ENCODE data around the gene LCMT1.

LCMT1 gene

GRCh38 chr16:25094596-25094995, 16.9 kb upstream of the LCMT1 start:
- Histone ChIP-seq H3K4me1 (ENCODE audit: control insufficient read depth, insufficient read depth, low read length) (no peaks in the 10 kb centered on the region), H3K27ac (ENCODE audit: low read length) (no peak overlapping the region), H3K9me3 (ENCODE audit: control insufficient read depth in 2 of 2, low read length in 2 of 2) (no peaks in the 10 kb centered on the region), H3K27me3 (ENCODE audit: control insufficient read depth in 1 of 2, insufficient read depth in 2 of 2, low read length in 2 of 2) (no peaks in the 10 kb centered on the region), H3K36me3 (ENCODE audit: control insufficient read depth in 2 of 2, insufficient read depth in 2 of 2, low read length in 2 of 2) (no peaks in the 10 kb centered on the region), H3K9ac (ENCODE audit: low read length in 2 of 2) (no peak overlapping the region), H3K4me3 (ENCODE audit: low read length in 2 of 2) (no peak overlapping the region)

- Histone ChIP-seq H3K4me1 (ENCODE audit: control insufficient read depth, insufficient read depth, low read length) (no peaks in the 10 kb centered on the region), H3K27me3 (ENCODE audit: control insufficient read depth in 1 of 2, insufficient read depth in 2 of 2, low read length in 2 of 2) (no peaks in the 10 kb centered on the region), H3K4me3 (ENCODE audit: low read length in 2 of 2) (no peak overlapping the region), H3K27ac (ENCODE audit: low read length) (no peak overlapping the region), H3K9me3 (ENCODE audit: control insufficient read depth in 2 of 2, low read length in 2 of 2) (no peaks in the 10 kb centered on the region), H3K36me3 (ENCODE audit: control insufficient read depth in 2 of 2, insufficient read depth in 2 of 2, low read length in 2 of 2) (no peaks in the 10 kb centered on the region), H3K9ac (ENCODE audit: low read length in 2 of 2) (no peak overlapping the region)
Measured at GRCh38 chr16:25095636-25096035, 15.9 kb upstream of the LCMT1 start.

- no peaks in the 10 kb centered on the region for H3K27me3 ChIP-seq (ENCODE audit: control insufficient read depth in 1 of 2, insufficient read depth in 2 of 2, low read length in 2 of 2)
- no peaks in the 10 kb centered on the region for H3K36me3 ChIP-seq (ENCODE audit: control insufficient read depth in 2 of 2, insufficient read depth in 2 of 2, low read length in 2 of 2)
- H3K4me3 ChIP-seq (ENCODE audit: low read length in 2 of 2): no peak overlapping the region
- H3K9me3 ChIP-seq (ENCODE audit: control insufficient read depth in 2 of 2, low read length in 2 of 2): no peaks in the 10 kb centered on the region
- H3K4me1 ChIP-seq (ENCODE audit: control insufficient read depth, insufficient read depth, low read length): no peaks in the 10 kb centered on the region
- H3K9ac ChIP-seq (ENCODE audit: low read length in 2 of 2): no peak overlapping the region
- H3K27ac ChIP-seq (ENCODE audit: low read length): no peak overlapping the region
Measured at GRCh38 chr16:25097276-25097975, 14.1 kb upstream of the LCMT1 start.

- no peak overlapping the region for H3K9ac ChIP-seq (ENCODE audit: low read length in 2 of 2)
- H3K36me3 ChIP-seq (ENCODE audit: control insufficient read depth in 2 of 2, insufficient read depth in 2 of 2, low read length in 2 of 2): no peaks in the 10 kb centered on the region
- H3K9me3 ChIP-seq (ENCODE audit: control insufficient read depth in 2 of 2, low read length in 2 of 2): no peaks in the 10 kb centered on the region
- H3K4me1 ChIP-seq (ENCODE audit: control insufficient read depth, insufficient read depth, low read length): no peaks in the 10 kb centered on the region
- H3K27ac ChIP-seq (ENCODE audit: low read length): no peak overlapping the region
- no peaks in the 10 kb centered on the region for H3K27me3 ChIP-seq (ENCODE audit: control insufficient read depth in 1 of 2, insufficient read depth in 2 of 2, low read length in 2 of 2)
- no peak overlapping the region for H3K4me3 ChIP-seq (ENCODE audit: low read length in 2 of 2)
Measured at GRCh38 chr16:25100511-25100910, 11.0 kb upstream of the LCMT1 start.

GRCh38 chr16:25106567-25107465, 4.7 kb upstream of the LCMT1 start:
- Histone ChIP-seq H3K27me3 (ENCODE audit: control insufficient read depth in 1 of 2, insufficient read depth in 2 of 2, low read length in 2 of 2) (no peaks in the 10 kb centered on the region), H3K4me1 (ENCODE audit: control insufficient read depth, insufficient read depth, low read length) (peaks cover 28% of the 10 kb centered on the region), H3K4me3 (ENCODE audit: low read length in 2 of 2) (peak overlapping the region; percentile 76 to 94), H3K36me3 (ENCODE audit: control insufficient read depth in 2 of 2, insufficient read depth in 2 of 2, low read length in 2 of 2) (no peaks in the 10 kb centered on the region), H3K9ac (ENCODE audit: low read length in 2 of 2) (peak overlapping the region; percentile 91 to 97), H3K27ac (ENCODE audit: low read length) (peak overlapping the region; percentile 88), H3K9me3 (ENCODE audit: control insufficient read depth in 2 of 2, low read length in 2 of 2) (no peaks in the 10 kb centered on the region)

- Histone ChIP-seq H3K27ac (ENCODE audit: low read length) (peak overlapping the region; percentile 88), H3K4me1 (ENCODE audit: control insufficient read depth, insufficient read depth, low read length) (peaks cover 34% of the 10 kb centered on the region), H3K36me3 (ENCODE audit: control insufficient read depth in 2 of 2, insufficient read depth in 2 of 2, low read length in 2 of 2) (no peaks in the 10 kb centered on the region), H3K9ac (ENCODE audit: low read length in 2 of 2) (peak overlapping the region; percentile 91 to 97), H3K9me3 (ENCODE audit: control insufficient read depth in 2 of 2, low read length in 2 of 2) (no peaks in the 10 kb centered on the region), H3K27me3 (ENCODE audit: control insufficient read depth in 1 of 2, insufficient read depth in 2 of 2, low read length in 2 of 2) (no peaks in the 10 kb centered on the region), H3K4me3 (ENCODE audit: low read length in 2 of 2) (peak overlapping the region; percentile 76 to 94)
Measured at GRCh38 chr16:25107466-25107792, 4.1 kb upstream of the LCMT1 start.

GRCh38 chr16:25108054-25108453, 3.5 kb upstream of the LCMT1 start:
- Histone ChIP-seq H3K4me1 (ENCODE audit: control insufficient read depth, insufficient read depth, low read length) (peaks cover 37% of the 10 kb centered on the region), H3K9ac (ENCODE audit: low read length in 2 of 2) (no peak overlapping the region), H3K4me3 (ENCODE audit: low read length in 2 of 2) (no peak overlapping the region), H3K27me3 (ENCODE audit: control insufficient read depth in 1 of 2, insufficient read depth in 2 of 2, low read length in 2 of 2) (no peaks in the 10 kb centered on the region), H3K9me3 (ENCODE audit: control insufficient read depth in 2 of 2, low read length in 2 of 2) (no peaks in the 10 kb centered on the region), H3K27ac (ENCODE audit: low read length) (no peak overlapping the region), H3K36me3 (ENCODE audit: control insufficient read depth in 2 of 2, insufficient read depth in 2 of 2, low read length in 2 of 2) (no peaks in the 10 kb centered on the region)

- Histone ChIP-seq H3K4me3 (ENCODE audit: low read length in 2 of 2) (no peak overlapping the region), H3K27me3 (ENCODE audit: control insufficient read depth in 1 of 2, insufficient read depth in 2 of 2, low read length in 2 of 2) (no peaks in the 10 kb centered on the region), H3K4me1 (ENCODE audit: control insufficient read depth, insufficient read depth, low read length) (peaks cover 37% of the 10 kb centered on the region), H3K36me3 (ENCODE audit: control insufficient read depth in 2 of 2, insufficient read depth in 2 of 2, low read length in 2 of 2) (peaks cover 0 to 3% of the 10 kb centered on the region in 2 donors), H3K27ac (ENCODE audit: low read length) (no peak overlapping the region), H3K9me3 (ENCODE audit: control insufficient read depth in 2 of 2, low read length in 2 of 2) (no peaks in the 10 kb centered on the region), H3K9ac (ENCODE audit: low read length in 2 of 2) (no peak overlapping the region)
Measured at GRCh38 chr16:25109643-25110042, 1.9 kb upstream of the LCMT1 start.

- peaks cover 37% of the 10 kb centered on the region for H3K4me1 ChIP-seq (ENCODE audit: control insufficient read depth, insufficient read depth, low read length)
- H3K36me3 ChIP-seq (ENCODE audit: control insufficient read depth in 2 of 2, insufficient read depth in 2 of 2, low read length in 2 of 2): peaks cover 0 to 7% of the 10 kb centered on the region in 2 donors
- no peak overlapping the region for H3K27ac ChIP-seq (ENCODE audit: low read length)
- H3K4me3 ChIP-seq (ENCODE audit: low read length in 2 of 2): peak overlapping the region; percentile 48 to 97
- H3K9ac ChIP-seq (ENCODE audit: low read length in 2 of 2): peak overlapping the region in 1 of 2 donors; percentile 33
- H3K27me3 ChIP-seq (ENCODE audit: control insufficient read depth in 1 of 2, insufficient read depth in 2 of 2, low read length in 2 of 2): no peaks in the 10 kb centered on the region
- H3K9me3 ChIP-seq (ENCODE audit: control insufficient read depth in 2 of 2, low read length in 2 of 2): no peaks in the 10 kb centered on the region
Measured at GRCh38 chr16:25110387-25110947, 1.1 kb upstream of the LCMT1 start.

- H3K4me3 ChIP-seq (ENCODE audit: low read length in 2 of 2): no peak overlapping the region
- peaks cover 19% of the 10 kb centered on the region for H3K4me1 ChIP-seq (ENCODE audit: control insufficient read depth, insufficient read depth, low read length)
- peaks cover 0 to 15% of the 10 kb centered on the region in 2 donors for H3K36me3 ChIP-seq (ENCODE audit: control insufficient read depth in 2 of 2, insufficient read depth in 2 of 2, low read length in 2 of 2)
- H3K9ac ChIP-seq (ENCODE audit: low read length in 2 of 2): no peak overlapping the region
- no peak overlapping the region for H3K27ac ChIP-seq (ENCODE audit: low read length)
- H3K27me3 ChIP-seq (ENCODE audit: control insufficient read depth in 1 of 2, insufficient read depth in 2 of 2, low read length in 2 of 2): no peaks in the 10 kb centered on the region
- no peaks in the 10 kb centered on the region for H3K9me3 ChIP-seq (ENCODE audit: control insufficient read depth in 2 of 2, low read length in 2 of 2)
Measured at GRCh38 chr16:25114121-25114520, 2.6 kb downstream of the LCMT1 start.

Measured in stomach smooth muscle (tissue), 2 donors.